ENCODE data around the gene CD58. TPM values are rescaled to one million over a fixed set of nuclear protein-coding genes. Genes with fewer than 3 reads are reported as not detected.

The CD58 gene
- total RNA-seq, 2 experiments from 2014 or later, result 11.1 to 12.7 TPM

- intact Hi-C loops (cut with micrococcal nuclease), result no loop called here
- Mint-ChIP-seq H3K27me3 (no peaks in the 10 kb centered on the region), H3K36me3 (ENCODE audit: low read depth) (peaks cover 3% of the 10 kb centered on the region), H3K27ac (peak overlapping the region; percentile 89), H3K9me3 (no peaks in the 10 kb centered on the region), H3K4me1 (ENCODE audit: low read depth) (peaks cover 50% of the 10 kb centered on the region), H3K4me3 (peak overlapping the region; percentile 42)
- peak; percentile 91 for ATAC-seq
- POLR2A ChIA-PET, result interaction anchor here (1.0 to 1.8 kb wide), 10 partner anchors 9 to 546 kb away, joined by 3 to 8 read pairs (median 4); partner anchors contain the start of gene TTF2
- no peak for TF ChIP-seq CTCF (IDR thresholded peaks at IDR 0.05)
- CTCF ChIA-PET, result interaction anchor here (0.8 to 5.0 kb wide), 11 partner anchors 10 to 375 kb away, joined by 3 to 24 read pairs (median 4); no protein-coding TSS in a partner anchor
- DNase-seq, result peak; percentile 76
Observed at GRCh38 chr1:116514708-116515525, 55.9 kb downstream of the CD58 start.

- no peak for DNase-seq
- ChIA-PET POLR2A (interaction anchor here (1.0 to 1.8 kb wide), 6 partner anchors 8 to 546 kb away, joined by 3 to 6 read pairs (median 5); partner anchors contain the start of gene TTF2), CTCF (interaction anchor here (0.9 to 5.0 kb wide), 6 partner anchors 8 to 375 kb away, joined by 3 to 24 read pairs (median 4); no protein-coding TSS in a partner anchor)
- no peak for TF ChIP-seq CTCF (IDR thresholded peaks at IDR 0.05)
- no peak overlapping the region for H3K4me3 Mint-ChIP-seq
- H3K4me1 Mint-ChIP-seq (ENCODE audit: low read depth), result peaks cover 58% of the 10 kb centered on the region
- no peaks in the 10 kb centered on the region for H3K27me3 Mint-ChIP-seq
- intact Hi-C loops (cut with micrococcal nuclease), result no loop called here
- H3K36me3 Mint-ChIP-seq (ENCODE audit: low read depth), result peaks cover 3% of the 10 kb centered on the region
- peak overlapping the region; percentile 36 for H3K27ac Mint-ChIP-seq
- H3K9me3 Mint-ChIP-seq, result no peaks in the 10 kb centered on the region
- no peak for ATAC-seq
Observed at GRCh38 chr1:116513956-116514355, 56.9 kb downstream of the CD58 start.

- H3K4me1 Mint-ChIP-seq (ENCODE audit: low read depth), result peaks cover 69% of the 10 kb centered on the region
- ATAC-seq, result no peak
- no peak for TF ChIP-seq CTCF (IDR thresholded peaks at IDR 0.05)
- no peak overlapping the region for H3K4me3 Mint-ChIP-seq
- peaks cover 3% of the 10 kb centered on the region for H3K36me3 Mint-ChIP-seq (ENCODE audit: low read depth)
- no peaks in the 10 kb centered on the region for H3K27me3 Mint-ChIP-seq
- H3K27ac Mint-ChIP-seq, result peak overlapping the region; percentile 66
- no peaks in the 10 kb centered on the region for H3K9me3 Mint-ChIP-seq
- ChIA-PET CTCF (interaction anchor here (5.0 kb wide), 1 partner anchor 13 kb away, joined by 24 read pairs; no protein-coding TSS in a partner anchor), POLR2A (interaction anchor here (1.3 kb wide), 1 partner anchor 57 kb away, joined by 5 read pairs; no protein-coding TSS in a partner anchor)
- intact Hi-C loops (cut with micrococcal nuclease), result no loop called here
- DNase-seq, result no peak
Observed at GRCh38 chr1:116511459-116512019, 59.3 kb downstream of the CD58 start.

GRCh38 chr1:116510361-116510760 lies 60.5 kb downstream of the CD58 start:
- H3K4me1 Mint-ChIP-seq (ENCODE audit: low read depth), result peaks cover 70% of the 10 kb centered on the region
- ChIA-PET CTCF (interaction anchor here (1.6 to 5.0 kb wide), 2 partner anchors 12 to 25 kb away, joined by 4 to 24 read pairs; no protein-coding TSS in a partner anchor), POLR2A (interaction anchor here (1.3 kb wide), 1 partner anchor 58 kb away, joined by 5 read pairs; no protein-coding TSS in a partner anchor)
- no peak for DNase-seq
- H3K36me3 Mint-ChIP-seq (ENCODE audit: low read depth), result peaks cover 3% of the 10 kb centered on the region
- no peak for TF ChIP-seq CTCF (IDR thresholded peaks at IDR 0.05)
- no peak for ATAC-seq
- H3K9me3 Mint-ChIP-seq, result no peaks in the 10 kb centered on the region
- no peaks in the 10 kb centered on the region for H3K27me3 Mint-ChIP-seq
- H3K4me3 Mint-ChIP-seq, result no peak overlapping the region
- H3K27ac Mint-ChIP-seq, result no peak overlapping the region
- intact Hi-C loops (cut with micrococcal nuclease), result no loop called here
